SJCRH30 (cell line): Measurements from ENCODE around the gene DCPS. TPM values are rescaled to one million over a fixed set of nuclear protein-coding genes. Genes with fewer than 3 reads are reported as not detected.

ENCODE experiments used
- DNase-seq, 2 experiments: peaks; one replicate each; pipeline ENCODE4 v3.0.0-alpha.2; 2015 to 2020
- H3K27ac ChIP-seq: fragments of 250-450 bp; sonication (Bioruptor Pico); 2 replicates; pipeline ENCODE4 v1.5.1; 2020; ENCODE audit warnings: mild to moderate bottlenecking, moderate library complexity
- H3K27me3 ChIP-seq: fragments of 250-450 bp; sonication (Bioruptor Pico); 2 replicates; pipeline ENCODE4 v1.5.1; 2020; ENCODE audit warnings: mild to moderate bottlenecking, moderate library complexity
- H3K36me3 ChIP-seq: fragments of 250-450 bp; sonication (Bioruptor Pico); 2 replicates; pipeline ENCODE4 v1.5.1; 2020; ENCODE audit warnings: mild to moderate bottlenecking, moderate library complexity
- H3K4me1 ChIP-seq: fragments of 250-450 bp; sonication (Bioruptor Pico); 2 replicates; pipeline ENCODE4 v1.5.1; 2020; ENCODE audit warnings: mild to moderate bottlenecking, moderate library complexity
- H3K4me3 ChIP-seq: fragments of 250-450 bp; sonication (Bioruptor Pico); 2 replicates; pipeline ENCODE4 v1.5.1; 2020; ENCODE audit warnings: mild to moderate bottlenecking, moderate library complexity
- H3K9me3 ChIP-seq: fragments of 250-450 bp; sonication (Bioruptor Pico); replicated peaks from 2 replicates; pipeline ENCODE4 v1.5.1; 2020; ENCODE audit warnings: mild to moderate bottlenecking, moderate library complexity
- total RNA-seq: library from RNA; depleted of rRNA; stranded (reverse); fragments of >200 nt; shearing (Covaris generic); gene quantifications from 2 replicates; pipeline ENCODE4 v1.2.3, GENCODE V29; 2014

The DCPS gene
- total RNA-seq, 1 experiment from 2014 or later, result 21.3 TPM

DNA sequence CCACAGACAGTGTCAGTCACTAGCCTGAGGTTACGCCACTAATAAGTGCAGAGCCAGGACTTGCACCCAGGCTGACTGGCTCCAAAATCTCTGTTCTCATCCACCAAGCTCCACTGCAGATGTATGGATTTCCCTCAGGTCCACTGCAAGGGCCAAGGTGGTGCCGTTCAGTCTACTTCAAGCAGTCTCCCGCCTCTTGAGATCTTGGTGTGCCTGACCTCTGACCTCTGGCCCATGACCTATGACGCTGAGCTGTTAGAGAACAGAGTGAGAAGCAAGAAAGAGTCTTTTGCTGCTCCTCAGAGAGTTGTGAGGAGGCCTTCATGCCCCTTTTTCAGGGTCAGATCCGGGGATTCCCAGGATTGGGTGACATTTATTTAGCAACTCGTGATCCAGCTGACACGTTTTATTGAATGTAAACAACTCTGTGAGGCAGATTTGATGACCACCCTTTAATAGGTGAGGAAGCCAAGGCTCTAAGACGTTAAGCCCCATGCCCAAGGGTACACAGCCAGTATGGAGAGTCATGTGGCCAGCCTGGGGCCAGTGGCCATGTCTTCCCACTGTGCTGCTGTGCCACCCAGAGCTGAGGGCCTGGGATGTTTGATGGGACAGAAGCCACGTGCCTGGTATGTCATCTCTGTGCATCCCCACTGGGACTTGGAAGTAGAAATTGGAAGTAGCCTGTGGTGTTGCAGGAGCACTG lies 25.2 kb downstream of the DCPS start:
- H3K27me3 ChIP-seq, result no peaks in the 10 kb centered on the region
- no peaks in the 10 kb centered on the region for H3K36me3 ChIP-seq
- H3K4me1 ChIP-seq, result no peaks in the 10 kb centered on the region
- no peak overlapping the region for H3K4me3 ChIP-seq
- no peak for DNase-seq
- no peak overlapping the region for H3K27ac ChIP-seq
- H3K9me3 ChIP-seq, result no peaks in the 10 kb centered on the region

DNA sequence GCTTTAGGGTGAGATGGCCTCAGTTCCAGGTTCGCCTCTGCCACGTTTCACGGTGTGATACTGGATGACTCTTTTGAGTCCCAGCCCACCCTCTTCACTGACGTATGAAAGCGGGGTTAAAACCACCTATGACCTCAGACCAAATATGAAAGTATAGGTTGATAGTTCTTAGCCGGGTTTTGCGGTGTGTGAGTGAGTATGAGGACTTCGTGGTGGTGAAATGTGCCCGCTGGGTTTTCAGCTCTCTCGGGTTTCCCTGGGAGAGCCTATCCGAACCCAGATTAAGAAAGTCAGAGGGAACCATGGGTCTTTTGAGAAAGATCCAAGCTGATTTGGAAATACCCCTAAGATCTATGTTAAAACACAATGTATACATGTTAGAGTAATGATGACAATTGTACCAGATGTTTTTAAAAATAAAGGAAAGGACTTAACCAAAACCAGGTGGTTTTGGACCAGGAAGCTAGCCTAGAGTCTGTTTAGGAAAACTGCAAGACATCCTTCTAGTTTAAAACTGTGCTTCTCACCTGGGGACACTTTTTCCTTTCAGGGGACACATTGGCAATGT lies 25.9 kb downstream of the DCPS start:
- Histone ChIP-seq H3K27ac (no peak overlapping the region), H3K36me3 (no peaks in the 10 kb centered on the region), H3K9me3 (no peaks in the 10 kb centered on the region), H3K4me3 (no peak overlapping the region), H3K27me3 (no peaks in the 10 kb centered on the region), H3K4me1 (peaks cover 5% of the 10 kb centered on the region)
- DNase-seq, result no peak

DNA sequence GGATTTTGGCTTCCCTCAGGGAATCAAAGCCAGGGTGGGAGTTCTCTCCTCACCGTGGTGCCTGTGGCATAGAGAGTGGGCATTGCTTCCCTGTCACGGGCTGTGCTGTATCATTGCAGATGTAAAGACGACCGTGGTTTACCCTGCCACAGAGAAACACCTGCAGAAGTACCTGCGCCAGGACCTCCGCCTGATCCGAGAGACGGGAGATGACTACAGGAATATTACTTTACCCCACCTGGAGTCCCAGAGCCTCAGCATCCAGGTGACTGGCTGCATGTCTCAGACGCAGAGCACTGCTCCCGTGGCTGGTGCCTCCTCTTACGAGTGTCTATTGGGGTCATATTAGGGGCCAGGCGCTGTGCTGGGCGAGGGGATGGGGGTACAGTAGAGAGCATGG lies 27.4 kb downstream of the DCPS start:
- Histone ChIP-seq H3K27ac (no peak overlapping the region), H3K4me3 (no peak overlapping the region), H3K4me1 (peaks cover 18% of the 10 kb centered on the region), H3K27me3 (no peaks in the 10 kb centered on the region), H3K36me3 (no peaks in the 10 kb centered on the region), H3K9me3 (no peaks in the 10 kb centered on the region)
- no peak for DNase-seq

DNA sequence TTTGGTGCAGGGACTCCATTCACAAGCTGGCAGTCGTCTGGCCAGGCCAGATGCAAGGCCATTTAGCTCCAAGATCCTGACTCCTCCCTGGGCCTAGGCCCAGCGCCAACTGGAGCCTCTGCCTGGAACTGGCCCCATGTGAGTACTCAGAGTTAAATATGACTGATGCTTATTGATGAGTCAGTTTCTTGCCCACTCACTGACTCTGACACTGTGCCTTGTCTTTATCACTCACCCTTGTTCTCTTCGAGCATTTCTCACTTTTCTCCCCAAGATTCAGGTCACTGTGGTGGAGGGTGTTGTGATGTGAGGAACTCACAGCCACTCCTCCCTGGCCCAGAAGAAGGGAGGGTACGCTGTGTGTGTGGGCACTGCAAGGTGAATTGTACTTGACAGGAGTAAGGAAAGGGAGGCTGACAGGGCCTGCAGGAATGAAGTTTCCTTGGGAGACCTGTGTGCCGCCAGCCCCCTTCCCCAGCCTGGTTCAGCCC lies 28.4 kb downstream of the DCPS start:
- DNase-seq, result no peak
- Histone ChIP-seq H3K4me1 (peaks cover 28% of the 10 kb centered on the region), H3K27me3 (no peaks in the 10 kb centered on the region), H3K4me3 (no peak overlapping the region), H3K36me3 (no peaks in the 10 kb centered on the region), H3K9me3 (no peaks in the 10 kb centered on the region), H3K27ac (no peak overlapping the region)

DNA sequence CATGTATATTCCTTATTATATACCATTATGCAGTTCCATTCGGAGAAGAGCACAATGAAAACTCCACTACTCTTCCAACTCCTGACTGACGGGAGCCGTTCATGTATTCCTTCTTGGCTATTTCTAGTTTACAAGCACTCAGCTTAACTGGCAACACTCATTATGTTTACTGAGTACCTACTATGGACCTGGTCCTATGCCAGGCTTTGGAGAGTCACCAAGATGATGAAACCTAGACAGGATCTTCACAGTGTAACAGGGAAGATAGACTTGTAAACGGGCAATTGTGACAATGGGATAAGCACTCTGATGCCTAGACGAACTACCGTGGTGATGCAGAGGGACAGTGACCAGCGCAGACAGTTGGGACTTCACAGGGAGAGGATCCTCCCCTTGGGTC lies 29.3 kb downstream of the DCPS start:
- H3K27me3 ChIP-seq, result no peaks in the 10 kb centered on the region
- H3K9me3 ChIP-seq, result no peaks in the 10 kb centered on the region
- DNase-seq, result no peak
- H3K4me1 ChIP-seq, result peaks cover 32% of the 10 kb centered on the region
- no peaks in the 10 kb centered on the region for H3K36me3 ChIP-seq
- H3K4me3 ChIP-seq, result no peak overlapping the region
- H3K27ac ChIP-seq, result no peak overlapping the region

DNA sequence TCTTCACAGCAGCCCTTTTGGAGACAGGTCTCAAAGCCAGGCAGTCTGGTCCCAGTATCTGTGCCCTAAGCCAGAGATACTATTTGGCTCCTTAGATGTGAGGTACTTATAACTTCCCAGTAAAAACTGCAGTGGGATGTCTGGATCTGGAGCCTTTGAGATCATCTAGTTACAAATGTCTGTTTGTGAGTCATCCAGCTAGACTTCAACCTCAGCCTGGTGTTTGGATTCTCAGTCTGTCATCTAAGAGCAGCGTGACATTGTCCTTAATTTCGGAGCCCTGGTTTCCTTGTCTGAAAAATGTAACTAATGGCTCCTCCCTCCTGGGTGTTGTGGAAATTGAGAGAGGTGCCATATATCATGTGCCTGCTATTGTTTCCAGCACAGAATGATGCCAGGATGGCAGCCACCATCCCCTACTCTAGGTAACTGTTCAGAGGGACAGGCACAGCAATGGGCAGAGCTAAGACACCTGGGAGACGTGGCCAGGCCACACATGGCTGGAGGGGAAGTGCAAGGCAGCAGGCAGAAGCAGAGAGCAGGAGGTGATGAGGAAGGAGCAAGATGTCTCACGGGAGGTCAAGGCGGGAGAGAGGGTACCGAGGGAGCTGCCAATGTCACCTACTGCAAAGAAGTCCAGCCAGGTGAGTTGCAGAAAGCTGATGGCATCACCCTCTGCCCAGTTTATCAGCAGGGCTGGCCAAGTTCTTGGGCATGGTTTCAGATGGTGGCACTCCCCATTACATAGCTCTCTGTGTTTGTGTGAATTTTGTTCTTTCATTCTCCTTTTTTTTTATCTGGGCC lies 31.0 kb downstream of the DCPS start:
- peak in 1 of 2 experiments; percentile 34 for DNase-seq
- peak overlapping the region; percentile 80 for H3K27ac ChIP-seq

DNA sequence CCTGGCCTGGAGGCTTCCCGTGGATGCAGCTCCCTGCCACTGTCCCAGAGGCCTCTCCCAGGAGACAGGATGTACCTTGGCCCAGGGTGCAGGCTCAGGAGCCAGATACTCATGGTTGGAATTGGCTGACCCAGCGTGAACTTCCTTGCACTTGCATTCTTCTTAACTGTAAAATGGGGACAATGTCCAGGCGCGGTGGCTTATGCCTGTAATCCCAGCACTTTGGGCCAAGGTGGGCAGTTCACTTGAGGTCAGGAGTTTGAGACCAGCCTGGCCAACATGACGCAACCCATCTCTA lies 31.6 kb downstream of the DCPS start:
- H3K36me3 ChIP-seq, result no peaks in the 10 kb centered on the region
- H3K9me3 ChIP-seq, result no peaks in the 10 kb centered on the region
- no peak overlapping the region for H3K4me3 ChIP-seq
- no peak for DNase-seq
- peaks cover 45% of the 10 kb centered on the region for H3K4me1 ChIP-seq
- H3K27ac ChIP-seq, result peak overlapping the region; percentile 80
- no peaks in the 10 kb centered on the region for H3K27me3 ChIP-seq

More for the DNA sequence above, 31.0 kb downstream of the DCPS start:
- H3K27me3 ChIP-seq, result no peaks in the 10 kb centered on the region
- H3K4me1 ChIP-seq, result peaks cover 39% of the 10 kb centered on the region
- H3K4me3 ChIP-seq, result no peak overlapping the region
- no peaks in the 10 kb centered on the region for H3K9me3 ChIP-seq
- H3K36me3 ChIP-seq, result no peaks in the 10 kb centered on the region

DNA sequence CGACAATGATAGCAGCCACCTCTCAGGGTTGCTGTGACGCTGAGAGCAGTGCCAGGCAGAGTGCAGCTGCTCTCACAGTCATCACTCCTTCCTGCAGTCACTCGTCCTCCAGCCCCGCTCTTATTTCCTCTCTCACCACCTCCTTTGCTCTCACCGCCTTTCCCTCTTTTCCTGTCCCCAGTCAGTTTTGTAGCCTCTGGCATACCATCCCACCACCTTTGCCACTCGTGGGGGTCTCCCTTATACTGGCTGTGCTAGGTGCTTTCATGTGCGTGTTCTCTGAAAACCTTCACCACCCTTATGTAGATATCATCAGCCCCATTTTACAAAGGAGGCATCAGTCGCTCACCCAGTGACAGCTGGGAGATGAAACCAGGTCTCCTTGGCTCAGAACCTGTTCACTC lies 32.3 kb downstream of the DCPS start:
- Histone ChIP-seq H3K27me3 (no peaks in the 10 kb centered on the region), H3K9me3 (no peaks in the 10 kb centered on the region), H3K36me3 (no peaks in the 10 kb centered on the region; the same call in 1 of the 2 replicates), H3K4me1 (peaks cover 52% of the 10 kb centered on the region), H3K27ac (peak overlapping the region; percentile 80), H3K4me3 (no peak overlapping the region)
- DNase-seq, result peak; percentile 53 to 66

DNA sequence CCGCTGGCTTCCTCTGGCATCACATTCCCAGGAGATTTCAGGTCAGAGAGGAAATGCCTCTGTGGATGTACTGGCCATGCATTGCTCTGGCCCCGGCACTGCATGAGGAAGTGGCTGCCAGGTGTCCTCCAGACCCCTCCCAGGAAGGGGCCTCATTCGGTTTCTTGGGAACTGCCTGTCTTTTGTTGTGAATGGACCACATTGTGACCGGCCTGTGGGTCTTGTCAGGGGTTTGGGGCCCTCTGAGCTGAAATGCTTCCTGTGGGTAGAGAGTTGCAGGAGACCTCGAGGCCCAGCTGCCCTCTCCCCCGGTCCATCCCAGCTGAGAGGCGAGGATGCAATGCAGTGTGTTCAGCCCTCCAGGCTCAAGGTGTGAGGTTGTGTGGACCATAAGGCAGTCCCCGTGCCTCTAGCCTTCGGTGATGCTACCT lies 32.8 kb downstream of the DCPS start:
- Histone ChIP-seq H3K27ac (peak overlapping the region; percentile 80), H3K36me3 (no peaks in the 10 kb centered on the region; the same call in 1 of the 2 replicates), H3K4me3 (no peak overlapping the region), H3K4me1 (peaks cover 57% of the 10 kb centered on the region), H3K9me3 (no peaks in the 10 kb centered on the region), H3K27me3 (no peaks in the 10 kb centered on the region)
- DNase-seq, result peak; percentile 63 to 69

DNA sequence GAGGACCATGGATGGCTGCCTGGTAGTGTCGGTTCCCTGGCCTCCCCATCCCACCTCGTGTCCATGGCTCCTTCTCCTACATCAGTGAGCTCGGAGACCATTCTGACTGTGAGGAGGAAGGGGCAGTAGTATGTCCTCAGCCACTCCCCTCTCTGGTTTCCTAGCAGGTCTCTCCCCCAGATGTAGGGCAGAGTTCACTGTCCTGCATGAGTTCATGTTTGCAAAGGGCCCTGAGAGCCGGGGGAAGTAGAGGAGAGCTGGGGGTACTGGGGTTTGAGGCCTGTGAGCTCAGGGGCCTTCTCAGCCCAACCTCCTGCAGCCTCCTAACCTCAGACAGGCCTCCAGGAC lies 33.2 kb downstream of the DCPS start:
- DNase-seq, result no peak
- Histone ChIP-seq H3K4me3 (no peak overlapping the region), H3K36me3 (no peaks in the 10 kb centered on the region; the same call in 1 of the 2 replicates), H3K27me3 (no peaks in the 10 kb centered on the region), H3K9me3 (no peaks in the 10 kb centered on the region), H3K4me1 (peaks cover 61% of the 10 kb centered on the region), H3K27ac (peak overlapping the region; percentile 80)

DNA sequence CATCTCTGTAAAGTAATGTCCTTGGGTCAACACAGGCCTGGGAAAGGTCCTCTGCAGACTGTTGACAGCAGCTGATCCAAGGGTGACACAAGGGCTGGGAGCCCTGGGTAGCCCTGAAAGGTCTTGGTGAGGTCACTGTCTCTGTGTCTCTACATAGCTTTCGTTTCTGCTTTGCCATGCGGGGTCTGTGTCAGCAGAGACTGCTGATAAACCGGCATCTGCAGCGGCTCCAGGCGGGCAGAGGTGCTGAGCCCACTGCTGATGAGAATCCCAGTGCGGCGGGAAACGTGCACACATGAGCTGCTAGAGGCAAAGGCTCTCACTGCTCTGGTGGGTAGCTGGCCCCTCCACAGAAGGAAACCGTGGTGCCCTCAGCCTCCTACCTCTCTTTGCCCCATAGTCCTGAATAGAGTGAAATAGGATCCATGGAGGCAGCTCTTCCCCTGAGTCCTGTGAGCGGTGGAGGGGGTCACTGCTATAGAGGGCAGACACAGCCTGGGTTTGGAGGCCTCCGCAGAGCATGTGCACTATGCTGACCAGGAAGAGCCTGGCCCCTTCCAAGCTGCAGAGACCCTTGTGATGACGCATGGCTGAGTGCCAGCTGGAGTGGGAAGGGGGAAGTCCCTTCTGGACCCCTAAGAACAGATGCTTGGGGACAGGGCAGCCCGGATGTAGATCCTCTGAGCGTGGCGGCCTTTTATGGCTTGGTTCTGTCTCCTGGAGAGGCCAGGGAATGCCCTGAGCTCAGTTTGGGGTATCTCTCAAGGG lies 33.8 kb downstream of the DCPS start:
- Histone ChIP-seq H3K9me3 (no peaks in the 10 kb centered on the region), H3K4me1 (peaks cover 66% of the 10 kb centered on the region), H3K27me3 (no peaks in the 10 kb centered on the region), H3K4me3 (no peak overlapping the region), H3K27ac (peak overlapping the region; percentile 80), H3K36me3 (no peaks in the 10 kb centered on the region; the same call in 1 of the 2 replicates)
- no peak for DNase-seq

DNA sequence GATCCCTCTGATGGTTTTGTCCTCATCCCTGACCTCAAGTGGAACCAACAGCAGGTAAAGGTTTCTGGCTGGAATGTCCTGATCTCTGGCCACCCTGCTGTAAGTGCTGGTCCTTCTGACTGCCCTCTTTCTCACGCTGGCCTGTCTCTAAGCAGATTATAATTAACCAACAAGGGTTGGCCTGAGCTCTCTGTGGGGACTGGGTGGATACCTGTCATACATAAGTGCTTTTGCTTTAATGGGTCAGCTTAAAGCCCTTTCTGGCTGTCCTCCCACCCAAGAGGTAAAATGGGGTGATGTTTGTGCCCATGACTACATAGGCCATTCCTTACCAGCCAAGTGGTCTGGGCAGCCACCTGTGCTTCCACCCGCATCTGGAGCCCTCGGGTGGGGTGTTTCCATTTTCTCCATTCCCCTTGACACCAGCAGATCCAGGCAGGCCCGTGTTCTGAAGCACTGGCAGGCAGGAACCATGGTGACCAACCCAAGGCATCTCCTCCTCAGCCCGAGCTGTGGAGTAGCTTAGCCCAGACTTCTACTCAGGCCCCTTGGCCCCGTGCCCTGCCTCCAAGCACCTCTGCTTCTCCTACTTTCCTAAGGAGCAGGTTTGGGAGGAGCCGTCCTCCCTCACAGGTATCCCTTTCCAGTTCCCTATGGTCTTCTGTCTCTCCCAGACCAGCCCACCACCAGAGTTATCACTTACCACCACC lies 34.6 kb downstream of the DCPS start:
- Histone ChIP-seq H3K4me3 (no peak overlapping the region), H3K36me3 (no peaks in the 10 kb centered on the region; the same call in 1 of the 2 replicates), H3K9me3 (no peaks in the 10 kb centered on the region), H3K27ac (no peak overlapping the region), H3K4me1 (peaks cover 67% of the 10 kb centered on the region), H3K27me3 (no peaks in the 10 kb centered on the region)
- DNase-seq, result no peak

DNA sequence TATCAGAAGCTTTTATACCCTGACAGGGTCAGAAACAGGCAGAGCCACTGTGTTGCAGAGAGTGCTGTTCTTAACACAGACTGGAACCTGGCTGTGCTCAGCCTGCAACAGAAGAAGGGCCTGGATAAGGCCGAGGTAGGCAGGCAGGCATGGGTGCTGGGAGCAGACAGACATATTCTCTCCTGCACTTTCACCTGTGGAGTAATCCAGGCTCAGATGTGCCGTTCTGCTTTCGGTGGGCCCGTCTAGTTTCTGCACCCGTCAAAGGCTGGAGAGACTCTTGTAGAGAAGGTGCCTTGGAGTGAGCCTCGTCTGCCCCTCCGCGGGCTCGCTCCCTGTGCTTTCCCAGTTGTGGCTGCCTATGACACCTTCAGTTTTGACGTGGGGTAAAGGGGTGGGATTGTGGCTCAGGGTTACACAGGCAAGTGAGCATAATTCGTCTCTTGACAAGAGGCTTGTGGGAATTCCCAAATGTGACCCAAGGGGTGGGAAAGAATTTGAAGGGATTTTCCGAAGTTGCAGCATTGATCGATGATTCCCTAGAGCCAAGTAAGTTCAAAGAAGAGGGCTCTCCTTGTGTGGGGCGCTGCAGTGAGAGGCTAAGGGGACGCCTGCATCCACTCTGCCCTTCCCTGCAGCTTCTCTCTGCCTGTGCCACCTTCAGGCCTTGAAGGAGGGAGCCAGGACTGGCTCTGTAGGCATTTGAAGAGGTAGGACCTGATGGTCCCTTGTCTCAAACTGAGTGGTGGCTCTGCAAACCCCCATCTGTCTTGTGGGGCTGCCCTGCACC lies 35.4 kb downstream of the DCPS start:
- no peak for DNase-seq
- Histone ChIP-seq H3K9me3 (no peaks in the 10 kb centered on the region), H3K27ac (no peak overlapping the region), H3K36me3 (no peaks in the 10 kb centered on the region; the same call in 1 of the 2 replicates), H3K27me3 (no peaks in the 10 kb centered on the region), H3K4me1 (peaks cover 67% of the 10 kb centered on the region), H3K4me3 (no peak overlapping the region)
